GM23248 (cell line): Measurements from ENCODE around the gene EHD4. TPM values are rescaled to one million over a fixed set of nuclear protein-coding genes. Genes with fewer than 3 reads are reported as not detected.

Source experiments
- DNase-seq: peaks from one replicate; pipeline ENCODE4 v3.0.0-alpha.2; 2015
- H2AFZ ChIP-seq: fragments of 200-600 bp; sonication (generic); 2 replicates; pipeline ENCODE4 v1.6.1; 2016; ENCODE audit warnings: antibody characterized with exemption
- H3F3A ChIP-seq: fragments of 200-600 bp; sonication (generic); 2 replicates; pipeline ENCODE4 v1.6.1; 2016; ENCODE audit warnings: mild to moderate bottlenecking, antibody characterized with exemption, mixed run types; ENCODE audit not compliant: insufficient read depth
- H3K27ac ChIP-seq: fragments of 200-600 bp; sonication (generic); 2 replicates; pipeline ENCODE4 v1.5.1; 2016; ENCODE audit warnings: mild to moderate bottlenecking
- H3K27me3 ChIP-seq: fragments of 200-600 bp; sonication (generic); replicated peaks from 2 replicates; pipeline ENCODE4 v1.6.1; 2016; ENCODE audit warnings: mild to moderate bottlenecking; ENCODE audit not compliant: insufficient read depth
- H3K36me3 ChIP-seq: fragments of 200-600 bp; sonication (generic); 2 replicates; pipeline ENCODE4 v1.6.1; 2016; ENCODE audit warnings: low read depth, mild to moderate bottlenecking
- H3K4me1 ChIP-seq: fragments of 200-600 bp; sonication (generic); 2 replicates; pipeline ENCODE4 v1.6.1; 2016; ENCODE audit warnings: mild to moderate bottlenecking; ENCODE audit not compliant: insufficient read depth
- H3K4me2 ChIP-seq: fragments of 200-600 bp; sonication (generic); one replicate; pipeline ENCODE4 v1.6.1; 2016; ENCODE audit warnings: mild to moderate bottlenecking; ENCODE audit not compliant: unreplicated experiment
- H3K4me3 ChIP-seq: fragments of 200-600 bp; sonication (generic); 2 replicates; pipeline ENCODE4 v1.5.1; 2016; ENCODE audit warnings: mild to moderate bottlenecking
- H3K79me2 ChIP-seq: fragments of 200-600 bp; sonication (generic); 2 replicates; pipeline ENCODE4 v1.6.1; 2016; ENCODE audit warnings: mild to moderate bottlenecking; ENCODE audit not compliant: insufficient read depth
- H3K9ac ChIP-seq: fragments of 200-600 bp; sonication (generic); 2 replicates; pipeline ENCODE4 v1.6.1; 2016; ENCODE audit warnings: mild to moderate bottlenecking
- H3K9me2 ChIP-seq: fragments of 200-600 bp; sonication (generic); 2 replicates; pipeline ENCODE4 v1.6.1; 2016; ENCODE audit warnings: mixed run types, mild to moderate bottlenecking, moderate library complexity; ENCODE audit not compliant: insufficient read depth
- H3K9me3 ChIP-seq: fragments of 200-600 bp; sonication (generic); one replicate; pipeline ENCODE4 v1.6.1; 2017; ENCODE audit warnings: low read depth
- H4K20me1 ChIP-seq: fragments of 200-600 bp; sonication (generic); 2 replicates; pipeline ENCODE4 v1.6.0; 2016; ENCODE audit not compliant: insufficient read depth
- EZH2 ChIP-seq: fragments of 200-600 bp; sonication (generic); IDR thresholded peaks from 2 replicates; pipeline ENCODE4 v1.6.1; 2018; ENCODE audit warnings: antibody characterized with exemption, mild to moderate bottlenecking; ENCODE audit not compliant: insufficient read depth, poor library complexity, severe bottlenecking
- EZH2phosphoT487 ChIP-seq: fragments of 200-600 bp; sonication (generic); IDR thresholded peaks from 2 replicates; pipeline ENCODE4 v1.6.1; 2018; ENCODE audit warnings: antibody characterized with exemption, moderate library complexity, mild to moderate bottlenecking, low read depth; ENCODE audit not compliant: insufficient read depth
- WGBS, 2 experiments: methylation state at CpG; one replicate each; pipeline ENCODE4 v1.1.6; 2015 to 2017; ENCODE audit warnings: low lambda C conversion rate in 2 of 2, low coverage in 1 of 2; ENCODE audit errors: missing lambda C conversion rate in 2 of 2; 5-methylcytosine and 5-hydroxymethylcytosine counted together
- in situ Hi-C: fragments of 300-500 bp; cut with MboI; formaldehyde crosslinking; loops from 2 replicates; pipeline ENCODE4 v1.15.0; 2020
- polyA plus RNA-seq: library from polyadenylated mRNA; unstranded; fragments of >200 nt; fragmentation: Nextera tagmentation; extraction: Ambion mirVana; gene quantifications from 2 replicates; pipeline ENCODE4 v1.2.1, GENCODE V29; 2016
- total RNA-seq: library from RNA; depleted of rRNA; stranded (reverse); fragments of >200 nt; shearing (Covaris generic); gene quantifications from 2 replicates; pipeline ENCODE4 v1.2.3, GENCODE V29; 2014

EHD4 gene
- total and polyA plus RNA-seq, 2 experiments from 2014 or later = 17.7 to 18.7 TPM

GRCh38 chr15:41905036-41905793, 67.1 kb downstream of the EHD4 start:
- H3K9ac ChIP-seq = no peak overlapping the region
- H3F3A ChIP-seq = no peaks in the 10 kb centered on the region
- 83 to 88% methylated on average over 14 of the region's 14 CpGs for WGBS, 2 experiments
- H3K4me3 ChIP-seq = no peak overlapping the region
- H3K27ac ChIP-seq = no peak overlapping the region
- H3K9me3 ChIP-seq = no peaks in the 10 kb centered on the region
- no peaks in the 10 kb centered on the region for H3K9me2 ChIP-seq
- in situ Hi-C loops = no loop called here
- 0 out of 2 replicates have a peak, but pooled peaks cover 3% of the 10 kb centered on the region for H3K36me3 ChIP-seq
- no peaks in the 10 kb centered on the region for H3K79me2 ChIP-seq
- H3K27me3 ChIP-seq = no peaks in the 10 kb centered on the region
- TF ChIP-seq EZH2 = no peak
- no peak for TF ChIP-seq EZH2phosphoT487
- H2AFZ ChIP-seq = no peak overlapping the region
- no peaks in the 10 kb centered on the region for H3K4me1 ChIP-seq
- no peak overlapping the region for H3K4me2 ChIP-seq
- H4K20me1 ChIP-seq = no peaks in the 10 kb centered on the region
- no peak for DNase-seq

- Histone ChIP-seq H3K27me3 (no peaks in the 10 kb centered on the region), H3K79me2 (no peaks in the 10 kb centered on the region), H3K27ac (no peak overlapping the region), H3K4me1 (no peaks in the 10 kb centered on the region), H3K9me2 (no peaks in the 10 kb centered on the region), H3K4me2 (no peak overlapping the region), H4K20me1 (no peaks in the 10 kb centered on the region), H2AFZ (no peak overlapping the region), H3K4me3 (no peak overlapping the region), H3K9ac (no peak overlapping the region), H3F3A (no peaks in the 10 kb centered on the region), H3K36me3 (0 out of 2 replicates have a peak, but pooled peaks cover 3% of the 10 kb centered on the region), H3K9me3 (no peaks in the 10 kb centered on the region)
- TF ChIP-seq EZH2phosphoT487 = no peak
- TF ChIP-seq EZH2 = no peak
- DNase-seq = peak; percentile 69
- WGBS, 2 experiments = 31% methylated on average over 6 of the region's 6 CpGs
- in situ Hi-C loops = no loop called here
These were observed 67.8 kb downstream of the EHD4 start for GRCh38 chr15:41904541-41905005.

- no peaks in the 10 kb centered on the region for H3K79me2 ChIP-seq
- H2AFZ ChIP-seq = no peak overlapping the region
- no peak overlapping the region for H3K27ac ChIP-seq
These were observed 68.6 kb downstream of the EHD4 start for GRCh38 chr15:41903782-41904181.

DNA sequence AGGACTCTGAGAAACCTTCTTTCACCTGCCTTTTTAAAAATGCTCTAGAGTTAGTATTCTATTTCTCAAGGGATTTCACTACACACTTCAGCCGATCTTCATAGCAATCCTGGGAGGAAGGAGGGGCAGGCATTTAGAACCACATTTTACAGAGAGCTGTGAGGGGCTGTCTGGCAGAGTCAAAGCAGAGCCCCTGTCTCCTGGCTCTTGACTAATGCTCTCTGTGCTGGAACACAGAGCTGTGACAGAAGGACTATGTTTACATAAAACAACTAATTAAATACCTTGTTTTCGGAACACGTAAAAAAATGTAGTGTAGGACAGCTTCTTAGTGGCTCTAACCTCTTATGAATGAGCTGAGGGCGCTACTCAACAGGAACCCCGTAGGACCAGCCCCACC, 70.9 kb downstream of the EHD4 start:
- Histone ChIP-seq H3F3A (peaks cover 3% of the 10 kb centered on the region; the same call in 1 of the 2 replicates), H4K20me1 (no peaks in the 10 kb centered on the region), H3K4me1 (no peaks in the 10 kb centered on the region), H2AFZ (no peak overlapping the region), H3K36me3 (no peaks in the 10 kb centered on the region), H3K9me3 (no peaks in the 10 kb centered on the region), H3K79me2 (no peaks in the 10 kb centered on the region), H3K27me3 (no peaks in the 10 kb centered on the region), H3K27ac (no peak overlapping the region), H3K4me2 (no peak overlapping the region), H3K9me2 (no peaks in the 10 kb centered on the region), H3K4me3 (no peak overlapping the region), H3K9ac (no peak overlapping the region)
- TF ChIP-seq EZH2phosphoT487 (no peak), EZH2 (no peak)
- WGBS, 2 experiments = 89 to 90% methylated on average over 5 of the region's 5 CpGs
- DNase-seq = no peak
- in situ Hi-C loops = no loop called here

More at GRCh38 chr15:41903782-41904181, 68.6 kb downstream of the EHD4 start:
- in situ Hi-C loops = no loop called here
- no peaks in the 10 kb centered on the region for H3K4me1 ChIP-seq
- H3K27me3 ChIP-seq = no peaks in the 10 kb centered on the region
- H3F3A ChIP-seq = no peaks in the 10 kb centered on the region
- H3K36me3 ChIP-seq = 0 out of 2 replicates have a peak, but pooled peaks cover 3% of the 10 kb centered on the region
- no peak for TF ChIP-seq EZH2phosphoT487
- TF ChIP-seq EZH2 = no peak
- DNase-seq = no peak
- no peak overlapping the region for H3K4me3 ChIP-seq
- WGBS, 2 experiments = 95% methylated on average over 13 of the region's 13 CpGs
- no peak overlapping the region for H3K4me2 ChIP-seq
- no peaks in the 10 kb centered on the region for H3K9me3 ChIP-seq
- H3K9me2 ChIP-seq = no peaks in the 10 kb centered on the region
- no peak overlapping the region for H3K9ac ChIP-seq
- H4K20me1 ChIP-seq = no peaks in the 10 kb centered on the region
